GM21619 (cell line): ENCODE measurements around the gene CDH23.

ENCODE experiments used
- ATAC-seq: cut with Tn5 transposase; IDR thresholded peaks from one replicate; pipeline ENCODE4 v1.9.1; 2021; ENCODE audit not compliant: unreplicated experiment

The CDH23 gene

GRCh38 chr10:71615538-71616329 lies 219.0 kb downstream of the CDH23 start:
- ATAC-seq = no peak

- ATAC-seq = no peak
These were observed 220.3 kb downstream of the CDH23 start for GRCh38 chr10:71616817-71617654.

- no peak for ATAC-seq
These were observed 221.5 kb downstream of the CDH23 start for GRCh38 chr10:71618176-71618575.

GRCh38 chr10:71618598-71618997 lies 221.9 kb downstream of the CDH23 start:
- ATAC-seq = no peak

GRCh38 chr10:71620642-71621041 lies 223.9 kb downstream of the CDH23 start:
- no peak for ATAC-seq

- ATAC-seq = no peak
These were observed 224.8 kb downstream of the CDH23 start for GRCh38 chr10:71621231-71622153.

- ATAC-seq = no peak
These were observed 225.4 kb downstream of the CDH23 start for GRCh38 chr10:71622154-71622526.

- no peak for ATAC-seq
These were observed 225.9 kb downstream of the CDH23 start for GRCh38 chr10:71622616-71623015.

GRCh38 chr10:71623098-71623985 lies 226.6 kb downstream of the CDH23 start:
- no peak for ATAC-seq

- ATAC-seq = no peak
These were observed 227.2 kb downstream of the CDH23 start for GRCh38 chr10:71623986-71624291.

- ATAC-seq = no peak
These were observed 228.9 kb downstream of the CDH23 start for GRCh38 chr10:71625445-71626175.

- no peak for ATAC-seq
These were observed 230.7 kb downstream of the CDH23 start for GRCh38 chr10:71627230-71627939.

- no peak for ATAC-seq
These were observed 231.2 kb downstream of the CDH23 start for GRCh38 chr10:71627956-71628355.

GRCh38 chr10:71629131-71629530 lies 232.4 kb downstream of the CDH23 start:
- ATAC-seq = no peak

- no peak for ATAC-seq
These were observed 233.4 kb downstream of the CDH23 start for GRCh38 chr10:71630168-71630567.

- no peak for ATAC-seq
These were observed 234.5 kb downstream of the CDH23 start for GRCh38 chr10:71631007-71631861.

GRCh38 chr10:71632200-71632820 lies 235.6 kb downstream of the CDH23 start:
- no peak for ATAC-seq
